ENCODE measurements around the gene STAMBPL1. TPM values are rescaled to one million over a fixed set of nuclear protein-coding genes. Genes with fewer than 3 reads are reported as not detected.

Gene STAMBPL1
- total RNA-seq, 1 donor from 2014 or later, result 15.7 TPM

- no peaks in the 10 kb centered on the region for H3K9me3 ChIP-seq
- no peaks in the 10 kb centered on the region for H3K27me3 ChIP-seq
- no peak for TF ChIP-seq POLR2A (IDR thresholded peaks at IDR 0.05)
- TF ChIP-seq POLR2AphosphoS5 (IDR thresholded peaks at IDR 0.05; ENCODE audit: insufficient read depth in 1 of 2, low read depth in 1 of 2), result no peak
- TF ChIP-seq CTCF (IDR thresholded peaks at IDR 0.05), result no peak
- H3K4me1 ChIP-seq, result peaks cover 25% of the 10 kb centered on the region
- no peaks in the 10 kb centered on the region for H3K36me3 ChIP-seq
- DNase-seq (ENCODE audit: extremely low spot score in 2 of 2), result no peak
- H3K27ac ChIP-seq, result no peak overlapping the region
- intact Hi-C loops (cut with DNase I), result no loop called here
- no peak overlapping the region for H3K4me3 ChIP-seq
Observed at GRCh38 chr10:88895250-88895649, 15.2 kb downstream of the STAMBPL1 start.

- intact Hi-C loops (cut with DNase I), result no loop called here
- Histone ChIP-seq H3K27me3 (no peaks in the 10 kb centered on the region), H3K9me3 (no peaks in the 10 kb centered on the region), H3K36me3 (no peaks in the 10 kb centered on the region), H3K4me1 (peaks cover 25% of the 10 kb centered on the region), H3K27ac (peak overlapping the region; percentile 7), H3K4me3 (no peak overlapping the region)
- TF ChIP-seq POLR2AphosphoS5 (IDR thresholded peaks at IDR 0.05; ENCODE audit: insufficient read depth in 1 of 2, low read depth in 1 of 2) (no peak), POLR2A (IDR thresholded peaks at IDR 0.05) (no peak), CTCF (IDR thresholded peaks at IDR 0.05) (no peak)
- no peak for DNase-seq (ENCODE audit: extremely low spot score in 2 of 2)
Observed at GRCh38 chr10:88896372-88896993, 16.4 kb downstream of the STAMBPL1 start.

- DNase-seq (ENCODE audit: extremely low spot score in 2 of 2), result no peak
- no peaks in the 10 kb centered on the region for H3K9me3 ChIP-seq
- peaks cover 25% of the 10 kb centered on the region for H3K4me1 ChIP-seq
- no peak overlapping the region for H3K4me3 ChIP-seq
- no peaks in the 10 kb centered on the region for H3K36me3 ChIP-seq
- intact Hi-C loops (cut with DNase I), result no loop called here
- TF ChIP-seq POLR2A (IDR thresholded peaks at IDR 0.05), result no peak
- no peak for TF ChIP-seq CTCF (IDR thresholded peaks at IDR 0.05)
- TF ChIP-seq POLR2AphosphoS5 (IDR thresholded peaks at IDR 0.05; ENCODE audit: insufficient read depth in 1 of 2, low read depth in 1 of 2), result no peak
- peak overlapping the region; percentile 7 for H3K27ac ChIP-seq
- H3K27me3 ChIP-seq, result no peaks in the 10 kb centered on the region
Observed at GRCh38 chr10:88896994-88897853, 17.2 kb downstream of the STAMBPL1 start.

DNA sequence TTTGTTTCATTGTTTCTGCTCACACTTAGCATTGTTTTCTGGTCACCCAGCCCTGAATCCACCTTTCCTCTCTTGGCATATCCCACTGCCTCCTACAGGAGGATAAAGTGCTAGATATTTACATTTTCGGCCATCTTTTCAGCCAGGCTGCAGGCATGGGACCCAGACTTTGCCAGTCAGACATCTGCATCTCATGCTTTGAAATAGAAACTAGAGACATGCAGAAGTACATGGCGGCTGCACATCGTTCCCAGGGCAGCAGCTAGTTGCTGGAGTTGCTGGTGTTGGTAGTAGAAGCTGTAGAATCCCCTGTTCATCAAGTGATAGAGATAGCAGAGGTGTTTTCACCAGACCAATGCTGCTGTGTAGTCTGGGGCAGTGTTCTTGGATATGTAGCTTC, 18.7 kb downstream of the STAMBPL1 start:
- Histone ChIP-seq H3K4me3 (no peak overlapping the region), H3K27me3 (no peaks in the 10 kb centered on the region), H3K4me1 (peaks cover 23% of the 10 kb centered on the region), H3K27ac (no peak overlapping the region), H3K36me3 (no peaks in the 10 kb centered on the region), H3K9me3 (no peaks in the 10 kb centered on the region)
- DNase-seq (ENCODE audit: extremely low spot score in 2 of 2), result no peak
- TF ChIP-seq CTCF (IDR thresholded peaks at IDR 0.05) (no peak), POLR2AphosphoS5 (IDR thresholded peaks at IDR 0.05; ENCODE audit: insufficient read depth in 1 of 2, low read depth in 1 of 2) (no peak)
- intact Hi-C loops (cut with DNase I), result no loop called here

GRCh38 chr10:88899886-88900285, 19.8 kb downstream of the STAMBPL1 start:
- Histone ChIP-seq H3K27ac (no peak overlapping the region), H3K36me3 (peaks cover 0 to 4% of the 10 kb centered on the region in 2 donors), H3K4me1 (peaks cover 18% of the 10 kb centered on the region), H3K27me3 (no peaks in the 10 kb centered on the region), H3K9me3 (no peaks in the 10 kb centered on the region), H3K4me3 (no peak overlapping the region)
- no peak for TF ChIP-seq POLR2A (IDR thresholded peaks at IDR 0.05)
- no peak for TF ChIP-seq CTCF (IDR thresholded peaks at IDR 0.05)
- no peak for TF ChIP-seq POLR2AphosphoS5 (IDR thresholded peaks at IDR 0.05; ENCODE audit: insufficient read depth in 1 of 2, low read depth in 1 of 2)
- no peak for DNase-seq (ENCODE audit: extremely low spot score in 2 of 2)
- intact Hi-C loops (cut with DNase I), result no loop called here

Measured in vagina (tissue), 2 donors.